GM21619 (cell line): ENCODE measurements around the gene C2orf49.

Experiments
- ATAC-seq: cut with Tn5 transposase; IDR thresholded peaks from one replicate; pipeline ENCODE4 v1.9.1; 2021; ENCODE audit not compliant: unreplicated experiment

C2orf49 gene

GRCh38 chr2:105361102-105361889 is 24.0 kb downstream of the C2orf49 start:
- ATAC-seq = no peak

- ATAC-seq = no peak
Measured at GRCh38 chr2:105362862-105363591, 25.7 kb downstream of the C2orf49 start.

DNA sequence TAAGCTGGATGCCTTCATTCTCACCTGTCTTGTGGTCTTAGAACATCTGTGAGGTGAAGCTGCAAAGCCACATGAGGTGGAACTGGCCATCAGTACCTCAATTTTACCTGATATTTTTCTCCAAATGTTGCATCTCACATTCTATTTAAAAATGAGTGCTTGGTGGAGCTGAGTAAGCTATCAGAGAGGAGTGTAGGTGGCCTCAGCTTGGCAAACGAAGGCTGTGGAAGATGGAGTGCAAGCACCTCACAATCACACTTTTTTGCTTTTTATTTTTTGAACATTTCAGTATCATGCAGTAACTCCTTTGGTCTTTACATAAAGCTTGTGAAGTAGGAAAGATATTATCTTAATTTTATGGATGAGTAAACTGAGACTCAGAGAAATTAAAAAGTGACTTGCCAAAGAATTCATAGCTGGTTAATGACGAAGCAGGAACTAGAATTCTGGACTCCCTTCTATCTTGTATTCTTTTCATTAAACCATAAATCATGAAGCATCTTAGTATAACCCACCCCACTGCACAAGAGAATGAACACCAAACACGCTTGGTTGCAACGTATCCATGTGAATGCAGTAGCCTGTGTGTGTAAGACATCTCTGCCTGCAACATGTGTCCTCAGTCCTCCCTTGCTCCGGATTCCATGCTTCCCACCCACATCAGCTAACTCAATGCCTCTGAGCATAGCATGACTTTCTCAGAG is 27.2 kb downstream of the C2orf49 start:
- ATAC-seq = no peak

- no peak for ATAC-seq
Measured at GRCh38 chr2:105365206-105365605, 27.9 kb downstream of the C2orf49 start.

DNA sequence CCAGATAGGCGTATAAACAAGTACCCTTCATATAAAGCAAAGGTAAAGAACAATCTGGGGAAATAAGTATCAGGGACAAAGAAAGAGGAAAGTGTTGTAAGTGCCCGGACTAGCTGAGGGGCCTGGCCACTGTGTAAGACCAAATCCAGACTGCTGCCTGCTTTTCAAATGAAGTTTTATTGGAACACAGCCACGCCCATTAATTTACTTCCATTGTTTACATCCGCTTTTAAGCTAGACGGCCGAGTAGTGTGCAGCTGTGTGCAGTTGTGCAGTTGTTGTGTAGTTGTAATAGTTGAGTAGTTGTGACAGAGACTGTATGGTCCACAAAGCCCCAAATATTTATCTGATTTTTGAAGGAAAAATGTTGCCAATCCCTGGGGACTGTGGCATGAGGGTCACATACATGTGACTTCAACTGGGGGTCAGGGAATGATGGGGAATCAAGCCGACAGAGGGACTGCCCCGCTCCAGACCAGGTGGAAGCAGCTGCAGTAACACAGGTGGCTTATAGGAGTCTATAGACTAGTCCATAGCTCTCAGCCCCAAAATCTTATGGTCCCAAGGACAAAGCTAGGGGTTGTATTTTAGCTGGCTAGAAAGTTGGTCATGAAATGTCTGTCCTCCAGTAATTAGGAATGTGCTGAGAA is 31.5 kb downstream of the C2orf49 start:
- ATAC-seq = no peak

DNA sequence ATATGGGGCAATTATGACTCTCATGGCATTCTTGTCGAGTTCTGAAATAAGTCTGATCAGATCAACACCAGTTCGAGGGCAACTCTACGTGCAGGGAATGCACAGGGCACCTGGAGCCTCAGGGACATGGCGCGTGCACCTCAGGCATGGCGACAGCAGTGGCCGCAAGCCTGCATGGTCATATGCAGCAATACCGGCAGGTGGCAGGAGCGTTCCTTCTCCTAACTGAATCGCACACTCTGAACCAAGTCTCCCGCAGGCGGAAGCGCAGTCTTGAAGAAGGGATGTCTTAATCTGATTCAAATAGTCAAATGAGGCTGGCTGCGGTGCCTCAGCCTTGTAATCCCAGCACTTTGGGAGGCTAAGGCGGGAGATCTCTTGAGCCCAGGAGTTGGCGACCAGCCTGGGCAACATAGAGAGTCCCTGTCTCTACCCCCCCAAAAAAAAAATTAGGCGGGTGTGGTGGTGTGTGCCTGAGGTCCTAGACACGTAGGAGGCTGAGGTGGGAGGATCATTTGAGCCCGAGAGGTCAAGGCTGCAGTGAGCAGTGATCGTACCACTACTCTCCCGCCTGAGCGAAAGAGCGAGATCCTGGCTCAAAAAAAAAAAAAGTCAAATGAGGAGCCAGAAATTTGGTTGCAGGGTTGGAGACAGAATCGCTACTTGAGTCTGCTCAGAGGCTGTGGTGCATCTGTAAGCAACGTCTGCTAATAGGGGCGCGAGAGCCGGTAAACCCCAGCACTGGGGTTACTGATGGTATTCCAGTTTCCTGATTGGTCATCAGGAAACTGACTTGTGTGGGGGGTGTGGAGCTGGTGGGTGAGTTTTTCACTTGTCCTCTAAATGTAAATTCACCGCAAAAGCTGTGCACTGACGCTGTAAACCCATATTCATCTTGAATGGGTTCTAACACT is 32.7 kb downstream of the C2orf49 start:
- peak; percentile 88 for ATAC-seq

GRCh38 chr2:105371156-105371555 is 33.8 kb downstream of the C2orf49 start:
- ATAC-seq = no peak

DNA sequence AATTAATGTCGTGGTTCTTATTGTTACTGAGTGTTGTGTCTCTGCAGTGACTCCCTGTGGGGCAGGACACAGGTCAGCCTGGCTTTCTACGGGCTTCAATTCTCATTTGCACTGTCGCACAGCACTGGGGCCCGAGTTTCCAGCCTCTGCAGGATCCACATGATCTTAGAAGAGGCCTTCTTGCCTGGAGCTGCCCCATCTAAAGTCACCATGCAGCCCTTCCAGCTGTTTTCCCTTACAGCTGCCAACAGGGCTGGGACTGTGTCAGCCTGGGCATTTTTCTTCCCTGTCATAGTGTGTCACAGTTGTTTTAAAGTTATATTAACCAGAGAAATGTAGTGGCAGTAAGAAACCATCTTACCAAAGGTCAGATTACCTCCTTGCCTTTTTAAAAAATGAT is 34.5 kb downstream of the C2orf49 start:
- ATAC-seq = no peak

- ATAC-seq = peak; percentile 8
Measured at GRCh38 chr2:105373344-105373781, 36.0 kb downstream of the C2orf49 start.

DNA sequence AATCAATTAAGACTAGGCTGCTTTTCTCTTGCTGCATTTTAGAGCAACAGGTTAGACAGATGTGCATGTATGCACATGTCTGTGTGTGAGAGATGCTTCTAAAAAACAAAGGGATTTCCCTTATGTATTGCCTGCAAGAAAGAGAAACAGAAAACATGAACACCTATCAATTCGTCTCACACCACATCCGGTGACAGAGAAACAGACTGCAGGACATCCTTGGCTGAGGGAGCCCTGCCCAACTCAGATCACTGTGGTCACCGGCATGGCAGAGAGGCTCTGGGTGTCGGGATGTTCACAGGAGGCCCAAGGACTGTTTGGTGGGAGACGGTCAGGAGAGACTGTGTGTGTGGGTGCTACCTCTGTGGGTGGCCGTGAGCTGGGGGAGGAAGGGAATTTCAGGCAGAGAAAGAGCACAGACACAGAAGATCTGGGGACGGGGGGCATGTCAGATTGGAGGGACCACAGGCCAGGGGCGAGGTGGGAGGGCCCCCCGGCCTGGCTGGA is 36.6 kb downstream of the C2orf49 start:
- ATAC-seq = peak; percentile 83

- no peak for ATAC-seq
Measured at GRCh38 chr2:105375001-105375561, 37.7 kb downstream of the C2orf49 start.

- ATAC-seq = no peak
Measured at GRCh38 chr2:105376010-105376409, 38.7 kb downstream of the C2orf49 start.

GRCh38 chr2:105376789-105377240 is 39.5 kb downstream of the C2orf49 start:
- ATAC-seq = no peak

DNA sequence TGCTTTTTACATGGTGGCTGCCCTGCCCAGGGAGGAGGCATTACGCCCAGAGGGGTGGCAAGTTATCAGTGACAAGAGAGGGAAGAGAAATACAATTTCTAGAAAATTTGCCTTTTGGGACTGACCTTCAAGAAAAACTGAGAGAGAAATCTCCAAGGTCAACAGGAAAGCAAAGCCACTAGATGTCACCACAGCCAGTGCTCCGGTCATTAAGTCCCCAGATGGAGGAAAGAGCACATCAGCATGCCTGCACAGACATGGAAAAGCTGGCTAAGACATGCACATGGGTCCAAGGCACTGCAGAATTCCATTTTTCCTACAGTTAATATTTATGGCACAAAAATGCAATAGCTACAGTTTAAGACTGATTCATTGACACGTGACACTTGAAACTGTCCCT is 40.5 kb downstream of the C2orf49 start:
- no peak for ATAC-seq

GRCh38 chr2:105378276-105378840 is 41.0 kb downstream of the C2orf49 start:
- no peak for ATAC-seq

DNA sequence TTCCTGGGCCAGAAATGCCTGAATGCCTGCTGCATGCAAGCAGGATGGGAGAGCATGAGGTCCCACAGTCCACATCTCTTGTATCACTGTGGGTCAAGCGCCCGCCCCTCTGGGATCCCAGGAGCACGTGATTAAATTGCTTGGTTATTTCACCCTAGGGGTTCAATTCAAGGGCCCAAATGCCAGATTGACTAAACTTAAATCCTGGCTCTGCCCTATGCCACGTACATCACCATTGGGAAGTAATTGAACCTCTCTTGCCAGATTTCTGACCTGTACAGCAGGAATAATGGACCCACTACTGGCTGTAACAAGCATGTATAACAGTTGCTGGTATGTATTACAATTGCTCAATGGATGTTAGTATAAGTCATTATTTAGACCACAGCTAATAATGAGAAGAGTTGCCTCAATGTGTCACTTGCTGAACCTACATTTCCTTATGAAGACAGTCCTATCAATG is 41.6 kb downstream of the C2orf49 start:
- ATAC-seq = no peak

DNA sequence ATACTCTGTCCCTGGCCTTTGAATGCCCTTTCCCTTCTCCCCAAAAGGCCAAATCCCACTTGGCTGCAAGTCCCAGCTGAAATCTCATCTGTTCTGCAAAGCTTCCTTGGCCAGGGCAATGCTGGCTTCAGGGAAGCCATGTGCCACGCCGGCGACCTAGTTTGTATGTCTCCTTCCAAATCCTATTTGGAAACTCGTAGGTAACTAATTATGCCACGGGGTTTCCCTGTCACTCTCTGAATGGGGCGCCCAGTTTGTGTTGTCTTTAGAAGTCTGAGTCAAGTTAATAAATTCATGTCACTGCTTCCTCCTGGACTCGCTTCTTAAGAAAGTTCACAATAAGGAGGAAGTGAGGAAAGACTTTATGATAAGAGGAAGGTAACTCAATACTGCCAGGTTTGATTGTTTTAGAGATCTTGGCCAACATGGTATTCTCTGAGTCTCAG is 42.4 kb downstream of the C2orf49 start:
- ATAC-seq = no peak

- ATAC-seq = no peak
Measured at GRCh38 chr2:105380432-105381100, 43.2 kb downstream of the C2orf49 start.
